CD4-positive, alpha-beta T cell treated with Interleukin-6 for 4 hours (primary cell): ENCODE results near the gene JAKMIP3.

Experiments
- DNase-seq: peaks from one replicate; pipeline ENCODE4 v3.0.0-alpha.2; 2020; ENCODE audit warnings: mixed read lengths

Gene JAKMIP3

DNA sequence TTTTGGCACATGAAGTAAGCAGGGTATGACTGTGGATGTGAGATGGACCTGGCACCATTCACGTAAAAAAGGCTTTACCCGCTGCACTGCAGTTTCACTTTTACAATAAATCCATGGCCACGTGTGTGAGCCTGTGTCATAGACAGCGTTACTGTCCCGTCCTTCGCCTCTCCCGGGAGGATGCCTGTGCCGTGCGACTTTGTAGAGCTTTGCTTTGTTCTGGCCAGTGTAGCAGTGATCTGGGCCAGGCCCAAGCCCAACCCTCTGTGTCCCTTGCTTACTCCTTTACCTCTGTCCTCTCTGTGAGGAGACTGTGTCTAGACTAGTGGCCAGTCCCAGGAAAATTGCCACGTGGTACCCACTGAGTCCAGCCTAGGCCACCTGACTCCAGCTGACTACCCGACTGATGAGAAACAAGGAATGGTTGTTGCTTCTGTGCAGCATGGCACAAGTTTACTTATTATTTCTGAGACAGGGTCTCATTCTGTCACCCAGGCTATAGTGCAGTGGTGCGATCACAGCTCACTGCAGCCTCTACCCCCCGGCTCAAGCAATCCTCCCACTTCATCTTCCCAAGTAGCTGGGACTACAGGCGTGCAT, 48.1 kb downstream of the JAKMIP3 start:
- DNase-seq = no peak

- DNase-seq = no peak
Measured at GRCh38 chr10:132114953-132115520, 49.3 kb downstream of the JAKMIP3 start.
